HepG2 (cell line): ENCODE data around the gene ZNF653. TPM values are rescaled to one million over a fixed set of nuclear protein-coding genes. Genes with fewer than 3 reads are reported as not detected.

Source experiments
- AGO2 ChIP-seq: fragments of 200-400 bp; formaldehyde crosslinking; optimal IDR thresholded peaks from 2 replicates; pipeline ENCODE3; 2017; ENCODE audit warnings: mild to moderate bottlenecking, low read depth, low read length, moderate library complexity
- ATF1 ChIP-seq: IDR thresholded peaks from 2 replicates; pipeline ENCODE4 v1.6.1; 2016; ENCODE audit warnings: mild to moderate bottlenecking, control low read depth
- ELF3 ChIP-seq: IDR thresholded peaks from 2 replicates; pipeline ENCODE4 v1.6.1; 2016; ENCODE audit warnings: missing genetic modification reagents, missing compliant biosample characterization
- ERF ChIP-seq: IDR thresholded peaks from 2 replicates; pipeline ENCODE4 v1.6.1; 2018; ENCODE audit warnings: missing biosample characterization, missing genetic modification reagents
- FOXO1 ChIP-seq: sonication (generic); formaldehyde crosslinking; IDR thresholded peaks from 2 replicates; pipeline ENCODE4 v1.4.0; 2020; ENCODE audit warnings: missing genetic modification reagents
- MED1 ChIP-seq: sonication (generic); formaldehyde crosslinking; IDR thresholded peaks from 2 replicates; pipeline ENCODE4 v1.4.0; 2020; ENCODE audit warnings: missing genetic modification reagents
- NCOR1 ChIP-seq: fragments of 200-600 bp; sonication (generic); IDR thresholded peaks from 2 replicates; pipeline ENCODE4 v1.7.0; 2017; ENCODE audit warnings: antibody characterized with exemption, low read length, borderline replicate concordance
- NFIB ChIP-seq: sonication (generic); formaldehyde crosslinking; IDR thresholded peaks from 2 replicates; pipeline ENCODE4 v1.9.0; 2021; ENCODE audit warnings: missing genetic modification reagents, mild to moderate bottlenecking, borderline replicate concordance
- NFIC ChIP-seq: IDR thresholded peaks from 2 replicates; pipeline ENCODE4 v1.6.1; 2012; ENCODE audit warnings: mild to moderate bottlenecking, low read length, inconsistent platforms
- NR1H2 ChIP-seq: sonication (generic); formaldehyde crosslinking; IDR thresholded peaks from 2 replicates; pipeline ENCODE4 v1.8.1; 2022; ENCODE audit warnings: low read depth, missing genetic modification reagents, borderline replicate concordance
- PAF1 ChIP-seq: IDR thresholded peaks from 2 replicates; pipeline ENCODE4 v1.6.1; 2016; ENCODE audit warnings: missing genetic modification reagents, missing compliant biosample characterization
- PRPF4 ChIP-seq: fragments of 200-400 bp; formaldehyde crosslinking; IDR thresholded peaks from 2 replicates; pipeline ENCODE4 v1.6.1; 2016; ENCODE audit warnings: low read length, low read depth; ENCODE audit not compliant: poor library complexity, severe bottlenecking
- RARG ChIP-seq: sonication (generic); formaldehyde crosslinking; IDR thresholded peaks from 2 replicates; pipeline ENCODE4 v1.4.0; 2020; ENCODE audit warnings: low read depth, mild to moderate bottlenecking, missing genetic modification reagents
- RBFOX2 ChIP-seq: fragments of 200-400 bp; formaldehyde crosslinking; IDR thresholded peaks from 2 replicates; pipeline ENCODE4 v1.6.1; 2017; ENCODE audit warnings: low read depth, mild to moderate bottlenecking, low read length
- RFXAP ChIP-seq: sonication (generic); formaldehyde crosslinking; IDR thresholded peaks from 2 replicates; pipeline ENCODE4 v1.4.0; 2020; ENCODE audit warnings: missing genetic modification reagents, borderline replicate concordance
- SOX13 ChIP-seq, 3 experiments: fragments of 450-650 bp in 1 of 3; sonication (generic) in 1 of 3; formaldehyde crosslinking in 1 of 3; IDR thresholded peaks in 2 of 3; conservative IDR thresholded peaks in 1 of 3; 2 replicates each; pipeline versions ENCODE4 v1.5.0 to v1.6.1; 2016 to 2020; ENCODE audit warnings: antibody characterized with exemption in 1 of 3, mild to moderate bottlenecking in 1 of 3, missing compliant biosample characterization in 1 of 3, missing genetic modification reagents in 1 of 3, moderate library complexity in 1 of 3
- ZBTB3 ChIP-seq: sonication (generic); formaldehyde crosslinking; IDR thresholded peaks from 2 replicates; pipeline ENCODE4 v1.4.0; 2020; ENCODE audit warnings: low read depth, mild to moderate bottlenecking, moderate library complexity, missing genetic modification reagents, borderline replicate concordance
- ZFYVE20 ChIP-seq: sonication (generic); formaldehyde crosslinking; IDR thresholded peaks from 2 replicates; pipeline ENCODE4 v1.8.0; 2023; ENCODE audit warnings: low read depth, mild to moderate bottlenecking, moderate library complexity, missing genetic modification reagents, borderline replicate concordance
- ZNF24 ChIP-seq: fragments of 450-650 bp; IDR thresholded peaks from 2 replicates; pipeline ENCODE4 v1.6.1; 2017; ENCODE audit warnings: antibody characterized with exemption, mild to moderate bottlenecking
- ZNF264 ChIP-seq: sonication (generic); formaldehyde crosslinking; IDR thresholded peaks from 2 replicates; pipeline ENCODE4 v1.4.0; 2020; ENCODE audit warnings: missing genetic modification reagents
- ZNF3 ChIP-seq: IDR thresholded peaks from 2 replicates; pipeline ENCODE4 v1.7.0; 2017; ENCODE audit warnings: inconsistent platforms
- ZNF329 ChIP-seq: sonication (generic); formaldehyde crosslinking; IDR thresholded peaks from 2 replicates; pipeline ENCODE4 v1.9.0; 2021; ENCODE audit warnings: low read depth, mild to moderate bottlenecking, missing genetic modification reagents
- ZNF331 ChIP-seq: sonication (generic); formaldehyde crosslinking; IDR thresholded peaks from 2 replicates; pipeline ENCODE4 v1.4.0; 2020; ENCODE audit warnings: missing genetic modification reagents
- ZNF83 ChIP-seq: sonication (generic); formaldehyde crosslinking; IDR thresholded peaks from 2 replicates; pipeline ENCODE4 v1.4.0; 2020; ENCODE audit warnings: missing genetic modification reagents, mild to moderate bottlenecking, borderline replicate concordance
- ZZZ3 ChIP-seq: sonication (generic); formaldehyde crosslinking; IDR thresholded peaks from 2 replicates; pipeline ENCODE4 v1.4.0; 2020; ENCODE audit warnings: missing genetic modification reagents, mild to moderate bottlenecking, borderline replicate concordance
- polyA plus RNA-seq, 8 experiments: library from polyadenylated mRNA; depleted of rRNA in 3 of 8; stranded (reverse) in 7 of 8; unstranded in 1 of 8; fragments of >200 nt; fragmentation: Illumina TruSeq in 4 of 8; extraction: Trizol in 4 of 8; gene quantifications; 2 replicates each; pipeline versions ENCODE4 v1.2.1 to v1.2.3, GENCODE V29; 2011 to 2016; ENCODE audit warnings: low read depth in 4 of 8, missing spikeins in 1 of 8, mixed read lengths in 1 of 8; ENCODE audit not compliant: insufficient read depth in 1 of 8
- total RNA-seq, 5 experiments: library from RNA; depleted of rRNA; stranded (reverse); fragments of >200 nt; fragmentation: Illumina TruSeq; extraction: Trizol; gene quantifications; 2 replicates each; pipeline ENCODE4 v1.2.3, GENCODE V29; 2016; ENCODE audit warnings: low read depth in 1 of 5
- TF ChIP-seq, protein P1 (sequence below): sonication (generic); formaldehyde crosslinking; IDR thresholded peaks from 2 replicates; pipeline ENCODE4 v1.8.0; 2022; ENCODE audit warnings: mild to moderate bottlenecking, missing genetic modification reagents
- TF ChIP-seq, protein P2 (sequence below): sonication (generic); formaldehyde crosslinking; IDR thresholded peaks from 2 replicates; pipeline ENCODE4 v1.4.0; 2020; ENCODE audit warnings: missing genetic modification reagents
- TF ChIP-seq, protein P3 (sequence below): sonication (generic); formaldehyde crosslinking; IDR thresholded peaks from 2 replicates; pipeline ENCODE4 v1.4.0; 2020; ENCODE audit warnings: mild to moderate bottlenecking, low read depth, missing genetic modification reagents

ZNF653 gene
- total and polyA plus RNA-seq, 2 of the 13 experiments (the other 11 are each of a cell fraction or from before 2014, with no cell fraction given) = 4.7 to 7.1 TPM

DNA sequence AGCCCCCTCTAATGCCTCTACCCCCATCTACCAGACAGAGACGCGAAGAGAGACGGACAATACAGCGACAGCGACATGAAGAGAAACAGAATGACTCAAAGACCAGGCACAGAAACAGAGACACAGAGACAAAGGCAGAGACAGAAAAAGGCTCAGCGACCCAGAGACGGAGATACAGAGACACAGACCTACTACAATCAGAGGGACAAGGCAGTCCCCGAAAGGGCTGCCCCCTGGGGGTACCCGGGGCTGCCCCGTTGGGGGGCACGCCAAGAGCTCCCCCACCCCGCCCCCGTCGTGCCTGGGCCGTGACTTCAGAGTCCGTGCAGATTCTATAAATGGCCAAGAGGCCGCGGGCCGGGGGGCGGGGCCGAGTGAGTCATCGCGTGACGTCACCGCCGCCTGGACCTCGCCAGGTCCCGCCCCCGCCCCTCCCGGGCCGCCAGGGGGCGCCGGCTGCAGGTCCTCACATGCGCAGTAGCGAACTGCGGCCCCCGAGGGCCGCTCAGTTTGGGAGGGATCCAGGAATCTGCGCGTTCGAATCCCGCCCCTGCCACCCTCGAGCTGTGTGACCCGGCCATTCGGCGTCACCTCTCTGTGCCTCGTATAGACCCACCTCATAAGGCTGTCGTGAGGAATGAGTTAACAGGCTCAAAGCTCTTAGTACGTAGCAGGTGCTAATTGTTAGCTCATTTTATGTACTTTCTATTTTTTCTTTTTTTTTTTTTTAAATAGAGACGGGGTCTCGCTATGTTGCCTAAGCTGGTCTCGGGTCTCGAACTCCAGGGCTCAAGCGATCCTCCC is 30.4 kb upstream of the ZNF653 start (continued):
- TF ChIP-seq, protein P1, sequence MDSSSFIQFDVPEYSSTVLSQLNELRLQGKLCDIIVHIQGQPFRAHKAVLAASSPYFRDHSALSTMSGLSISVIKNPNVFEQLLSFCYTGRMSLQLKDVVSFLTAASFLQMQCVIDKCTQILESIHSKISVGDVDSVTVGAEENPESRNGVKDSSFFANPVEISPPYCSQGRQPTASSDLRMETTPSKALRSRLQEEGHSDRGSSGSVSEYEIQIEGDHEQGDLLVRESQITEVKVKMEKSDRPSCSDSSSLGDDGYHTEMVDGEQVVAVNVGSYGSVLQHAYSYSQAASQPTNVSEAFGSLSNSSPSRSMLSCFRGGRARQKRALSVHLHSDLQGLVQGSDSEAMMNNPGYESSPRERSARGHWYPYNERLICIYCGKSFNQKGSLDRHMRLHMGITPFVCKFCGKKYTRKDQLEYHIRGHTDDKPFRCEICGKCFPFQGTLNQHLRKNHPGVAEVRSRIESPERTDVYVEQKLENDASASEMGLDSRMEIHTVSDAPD (CRISPR knock-in tag) = no peak
- TF ChIP-seq ZNF83 (CRISPR knock-in tag) (0 out of 2 replicates have a peak, but pooled peaks have one; percentile 30), ZNF331 (peak; percentile 17; the same call in 1 of the 2 replicates), MED1 (no peak), ZNF3 (CRISPR knock-in tag) (no peak), RBFOX2 (peak; percentile 51; the same call in 1 of the 2 replicates), PRPF4 (no peak), ATF1 (peak; percentile 46; the same call in 1 of the 2 replicates), FOXO1 (CRISPR knock-in tag) (no peak), PAF1 (CRISPR knock-in tag) (no peak), RFXAP (CRISPR knock-in tag) (no peak; the same call in 1 of the 2 replicates), ZFYVE20 (no peak), NR1H2 (CRISPR knock-in tag) (no peak), ZNF264 (CRISPR knock-in tag) (no peak), ELF3 (CRISPR knock-in tag) (peak; percentile 54; the same call in 1 of the 2 replicates), ZBTB3 (no peak), NCOR1 (no peak; the same call in 1 of the 2 replicates), NFIC (no peak), ERF (CRISPR knock-in tag) (peak; percentile 59; the same call in 1 of the 2 replicates), ZNF24 (no peak), SOX13 (IDR thresholded peaks at IDR 0.05) (no peak), SOX13 (CRISPR knock-in tag; conservative IDR thresholded peaks at IDR 0.05 in 1 of 2, IDR thresholded peaks at IDR 0.05 in 1 of 2) (0 out of 4 replicates have a peak, but pooled peaks of 1 of the 2 experiments have one; percentile 7), ZZZ3 (CRISPR knock-in tag) (no peak), RARG (CRISPR knock-in tag) (no peak), NFIB (CRISPR knock-in tag) (no peak), AGO2 (no peak), ZNF329 (CRISPR knock-in tag) (no peak)
- TF ChIP-seq, protein P2, sequence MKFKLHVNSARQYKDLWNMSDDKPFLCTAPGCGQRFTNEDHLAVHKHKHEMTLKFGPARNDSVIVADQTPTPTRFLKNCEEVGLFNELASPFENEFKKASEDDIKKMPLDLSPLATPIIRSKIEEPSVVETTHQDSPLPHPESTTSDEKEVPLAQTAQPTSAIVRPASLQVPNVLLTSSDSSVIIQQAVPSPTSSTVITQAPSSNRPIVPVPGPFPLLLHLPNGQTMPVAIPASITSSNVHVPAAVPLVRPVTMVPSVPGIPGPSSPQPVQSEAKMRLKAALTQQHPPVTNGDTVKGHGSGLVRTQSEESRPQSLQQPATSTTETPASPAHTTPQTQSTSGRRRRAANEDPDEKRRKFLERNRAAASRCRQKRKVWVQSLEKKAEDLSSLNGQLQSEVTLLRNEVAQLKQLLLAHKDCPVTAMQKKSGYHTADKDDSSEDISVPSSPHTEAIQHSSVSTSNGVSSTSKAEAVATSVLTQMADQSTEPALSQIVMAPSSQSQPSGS (CRISPR knock-in tag) = peak; percentile 76; the same call in 1 of the 2 replicates
- TF ChIP-seq, protein P3, sequence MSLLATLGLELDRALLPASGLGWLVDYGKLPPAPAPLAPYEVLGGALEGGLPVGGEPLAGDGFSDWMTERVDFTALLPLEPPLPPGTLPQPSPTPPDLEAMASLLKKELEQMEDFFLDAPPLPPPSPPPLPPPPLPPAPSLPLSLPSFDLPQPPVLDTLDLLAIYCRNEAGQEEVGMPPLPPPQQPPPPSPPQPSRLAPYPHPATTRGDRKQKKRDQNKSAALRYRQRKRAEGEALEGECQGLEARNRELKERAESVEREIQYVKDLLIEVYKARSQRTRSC (CRISPR knock-in tag) = no peak
